H1 (cell line): ENCODE measurements around the gene TMEM154.

Experiments used
- EZH2 ChIP-seq: fragments of 200-600 bp; sonication (generic); IDR thresholded peaks from 2 replicates; pipeline ENCODE4 v1.7.1; 2012; ENCODE audit warnings: low read depth, mild to moderate bottlenecking, moderate library complexity, low read length, inconsistent platforms; ENCODE audit not compliant: severe bottlenecking
- GTF2F1 ChIP-seq: IDR thresholded peaks from 2 replicates; pipeline ENCODE4 v1.6.1; 2012; ENCODE audit warnings: low read depth, low read length, improper control_type of control experiment, borderline replicate concordance
- POLR2AphosphoS5 ChIP-seq: IDR thresholded peaks from 2 replicates; pipeline ENCODE4 v1.6.1; 2011; ENCODE audit warnings: low read depth, low read length
- RAD21 ChIP-seq, 2 experiments: IDR thresholded peaks in 1 of 2; conservative IDR thresholded peaks in 1 of 2; 2 replicates each; pipeline ENCODE4 v1.6.1; 2011; ENCODE audit warnings: low read depth in 2 of 2, low read length in 2 of 2, improper control_type of control experiment in 1 of 2, inconsistent platforms in 1 of 2, mild to moderate bottlenecking in 1 of 2, moderate library complexity in 1 of 2
- RFX5 ChIP-seq: IDR thresholded peaks from 2 replicates; pipeline ENCODE4 v1.6.1; 2011; ENCODE audit warnings: low read depth, low read length, improper control_type of control experiment, borderline replicate concordance
- SIRT6 ChIP-seq: IDR thresholded peaks from one replicate; pipeline ENCODE4 v1.7.1; 2012; ENCODE audit warnings: low read length, inconsistent platforms
- TEAD4 ChIP-seq: IDR thresholded peaks from 2 replicates; pipeline ENCODE4 v1.6.1; 2012; ENCODE audit warnings: low read depth, low read length, inconsistent platforms, mixed read lengths
- ZNF274 ChIP-seq: IDR thresholded peaks from 2 replicates; pipeline ENCODE4 v1.7.0; 2012; ENCODE audit warnings: low read length, borderline replicate concordance; ENCODE audit errors: extremely low read depth
- TF ChIP-seq, protein P1 (sequence below), 3 experiments: IDR thresholded peaks; 1 replicate in 2 of 3; 2 replicates in 1 of 3; pipeline versions ENCODE4 v1.5.1 to v1.6.1; 2011; ENCODE audit warnings: low read length in 3 of 3, mild to moderate bottlenecking in 3 of 3, inconsistent platforms in 2 of 3, low read depth in 1 of 3, moderate library complexity in 1 of 3; ENCODE audit not compliant: insufficient read depth in 1 of 3; ENCODE audit errors: control extremely low read depth in 1 of 3

DNA sequence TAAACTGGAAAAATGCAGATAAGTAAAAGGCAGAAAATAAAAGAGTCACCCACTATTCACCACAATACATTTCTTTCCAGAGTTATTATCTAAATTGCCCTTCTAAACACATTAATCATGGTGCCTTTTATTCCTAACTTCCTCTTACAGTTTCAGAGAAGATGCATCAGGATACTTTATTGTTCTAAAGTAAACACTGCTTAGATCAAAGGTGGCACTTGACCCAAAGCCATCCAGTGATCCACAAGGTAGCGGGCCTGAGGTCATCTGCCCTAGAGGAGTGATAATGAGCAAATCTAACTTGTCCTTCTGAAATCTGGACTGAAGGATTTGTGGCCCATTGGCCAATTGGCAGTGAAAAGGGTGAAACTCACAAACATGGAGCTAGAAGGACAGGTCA, 12.0 kb upstream of the TMEM154 start:
- TF ChIP-seq, protein P1, sequence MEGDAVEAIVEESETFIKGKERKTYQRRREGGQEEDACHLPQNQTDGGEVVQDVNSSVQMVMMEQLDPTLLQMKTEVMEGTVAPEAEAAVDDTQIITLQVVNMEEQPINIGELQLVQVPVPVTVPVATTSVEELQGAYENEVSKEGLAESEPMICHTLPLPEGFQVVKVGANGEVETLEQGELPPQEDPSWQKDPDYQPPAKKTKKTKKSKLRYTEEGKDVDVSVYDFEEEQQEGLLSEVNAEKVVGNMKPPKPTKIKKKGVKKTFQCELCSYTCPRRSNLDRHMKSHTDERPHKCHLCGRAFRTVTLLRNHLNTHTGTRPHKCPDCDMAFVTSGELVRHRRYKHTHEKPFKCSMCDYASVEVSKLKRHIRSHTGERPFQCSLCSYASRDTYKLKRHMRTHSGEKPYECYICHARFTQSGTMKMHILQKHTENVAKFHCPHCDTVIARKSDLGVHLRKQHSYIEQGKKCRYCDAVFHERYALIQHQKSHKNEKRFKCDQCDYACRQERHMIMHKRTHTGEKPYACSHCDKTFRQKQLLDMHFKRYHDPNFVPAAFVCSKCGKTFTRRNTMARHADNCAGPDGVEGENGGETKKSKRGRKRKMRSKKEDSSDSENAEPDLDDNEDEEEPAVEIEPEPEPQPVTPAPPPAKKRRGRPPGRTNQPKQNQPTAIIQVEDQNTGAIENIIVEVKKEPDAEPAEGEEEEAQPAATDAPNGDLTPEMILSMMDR (IDR thresholded peaks at IDR 0.05; ENCODE audit: control extremely low read depth in 1 of 3, insufficient read depth in 1 of 3, low read depth in 1 of 3, low read length in 3 of 3), result no peak
- TF ChIP-seq RFX5 (no peak), GTF2F1 (no peak), EZH2 (no peak), SIRT6 (no peak), TEAD4 (no peak), ZNF274 (no peak), POLR2AphosphoS5 (no peak), RAD21 (IDR thresholded peaks at IDR 0.05 in 1 of 2, conservative IDR thresholded peaks at IDR 0.05 in 1 of 2; ENCODE audit: low read depth in 2 of 2, low read length in 2 of 2) (no peak)
